Astrocyte of the cerebellum (primary cell): ENCODE data around the gene RASD2.

Experiments used
- DNase-seq: peaks from one replicate; pipeline ENCODE4 v3.0.0-alpha.2; 2011; ENCODE audit warnings: low read depth
- H3K4me3 ChIP-seq: 2 replicates; pipeline ENCODE4 v1.5.1; 2011; ENCODE audit warnings: mild to moderate bottlenecking, low read depth, low read length, moderate library complexity
- CTCF ChIP-seq: IDR thresholded peaks from 2 replicates; pipeline ENCODE4 v1.5.1; 2012; ENCODE audit warnings: low read length, low read depth, moderate library complexity, mild to moderate bottlenecking; ENCODE audit errors: missing control alignments
- in situ Hi-C: cut with HindIII; loops from 2 replicates; pipeline ENCODE4 v1.10.0; 2017; ENCODE audit warnings: low sequenced_read_pairs

Gene RASD2

DNA sequence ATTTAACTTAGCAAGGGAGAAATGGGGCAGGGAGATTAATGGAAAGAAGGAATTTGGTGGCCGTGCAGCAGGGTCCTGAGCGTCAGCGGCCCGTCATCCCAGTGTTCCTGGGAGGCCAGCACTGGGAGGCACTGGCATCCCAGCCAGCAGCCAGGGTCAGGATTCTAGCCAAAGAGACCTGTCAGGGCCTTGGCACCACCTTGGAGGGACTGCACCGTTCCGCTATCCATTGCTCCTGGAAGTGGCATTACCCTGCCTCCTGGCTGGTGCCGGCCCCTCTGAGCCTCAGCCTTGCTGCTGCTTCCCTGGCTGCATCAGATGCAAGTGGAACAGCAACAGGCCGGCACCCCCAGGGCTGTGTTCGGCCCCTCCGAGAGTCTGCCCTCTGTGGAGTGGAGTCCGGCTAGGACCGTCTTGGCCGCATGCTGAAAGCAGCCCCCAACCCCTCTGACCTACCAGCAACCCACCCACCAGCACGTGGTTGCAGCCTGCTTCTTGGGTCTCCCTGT lies 30.1 kb downstream of the RASD2 start:
- DNase-seq = no peak
- TF ChIP-seq CTCF = no peak
- in situ Hi-C loops = no loop called here
- H3K4me3 ChIP-seq = no peak overlapping the region

DNA sequence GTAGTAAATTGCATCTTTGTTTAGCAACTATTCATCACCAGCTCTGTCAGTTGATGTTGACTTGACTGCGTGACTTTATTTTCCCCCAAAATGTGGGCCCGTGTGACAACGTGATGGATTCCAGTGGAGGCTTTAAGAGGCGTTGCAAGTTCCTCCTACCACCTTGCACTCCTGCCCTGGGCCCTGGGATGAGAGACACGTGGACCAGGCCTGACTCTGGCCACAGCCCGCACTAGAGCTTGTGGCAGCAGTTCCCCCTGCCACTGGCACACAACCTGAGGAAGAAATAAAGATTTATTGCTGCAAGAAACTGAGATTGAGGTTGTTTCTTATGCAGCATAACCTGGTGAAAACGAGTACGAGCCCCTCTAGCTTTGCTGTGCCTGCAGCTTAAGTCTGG lies 31.9 kb downstream of the RASD2 start:
- in situ Hi-C loops = no loop called here
- H3K4me3 ChIP-seq = no peak overlapping the region
- TF ChIP-seq CTCF = no peak
- DNase-seq = no peak

DNA sequence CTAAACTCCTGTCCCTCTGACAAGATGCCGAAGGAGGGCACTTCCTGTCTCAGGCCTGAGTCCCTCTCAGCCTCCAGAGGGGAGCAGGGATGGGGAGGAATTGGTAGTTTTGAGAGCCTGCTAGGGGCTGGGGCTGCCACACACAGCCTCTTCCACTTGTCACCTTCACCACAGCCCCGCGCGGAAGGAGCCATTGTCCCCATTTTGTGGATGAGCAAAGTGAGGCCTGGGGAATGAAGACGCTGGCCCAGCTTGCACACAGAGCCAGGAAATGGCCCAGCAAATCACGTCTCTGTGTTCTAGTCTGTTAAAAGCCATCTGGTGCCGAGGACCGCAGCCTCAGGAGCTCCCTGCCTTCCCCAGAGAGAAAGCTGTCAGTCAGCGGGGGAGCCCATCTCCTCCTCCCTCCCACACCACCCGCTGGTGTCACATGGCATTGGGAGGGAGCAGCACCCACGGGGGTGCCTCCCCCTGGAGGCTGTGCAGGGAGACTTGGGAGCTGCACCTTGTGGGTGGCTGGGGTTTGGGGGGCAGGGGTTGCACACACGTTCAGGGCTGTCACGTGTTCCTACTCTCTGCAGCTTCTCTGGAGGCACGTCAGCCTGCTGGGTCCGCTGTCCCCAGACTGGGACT lies 34.6 kb downstream of the RASD2 start:
- no peak for DNase-seq
- no peak overlapping the region for H3K4me3 ChIP-seq
- TF ChIP-seq CTCF = no peak
- in situ Hi-C loops = loop anchor here (25.0 kb wide), 1 partner anchor 138 kb away; no protein-coding TSS in a partner anchor

GRCh38 chr22:35576671-35577070 lies 36.0 kb downstream of the RASD2 start:
- H3K4me3 ChIP-seq = no peak overlapping the region
- DNase-seq = no peak
- no peak for TF ChIP-seq CTCF
- in situ Hi-C loops = loop anchor here (25.0 kb wide), 1 partner anchor 139 kb away; no protein-coding TSS in a partner anchor

DNA sequence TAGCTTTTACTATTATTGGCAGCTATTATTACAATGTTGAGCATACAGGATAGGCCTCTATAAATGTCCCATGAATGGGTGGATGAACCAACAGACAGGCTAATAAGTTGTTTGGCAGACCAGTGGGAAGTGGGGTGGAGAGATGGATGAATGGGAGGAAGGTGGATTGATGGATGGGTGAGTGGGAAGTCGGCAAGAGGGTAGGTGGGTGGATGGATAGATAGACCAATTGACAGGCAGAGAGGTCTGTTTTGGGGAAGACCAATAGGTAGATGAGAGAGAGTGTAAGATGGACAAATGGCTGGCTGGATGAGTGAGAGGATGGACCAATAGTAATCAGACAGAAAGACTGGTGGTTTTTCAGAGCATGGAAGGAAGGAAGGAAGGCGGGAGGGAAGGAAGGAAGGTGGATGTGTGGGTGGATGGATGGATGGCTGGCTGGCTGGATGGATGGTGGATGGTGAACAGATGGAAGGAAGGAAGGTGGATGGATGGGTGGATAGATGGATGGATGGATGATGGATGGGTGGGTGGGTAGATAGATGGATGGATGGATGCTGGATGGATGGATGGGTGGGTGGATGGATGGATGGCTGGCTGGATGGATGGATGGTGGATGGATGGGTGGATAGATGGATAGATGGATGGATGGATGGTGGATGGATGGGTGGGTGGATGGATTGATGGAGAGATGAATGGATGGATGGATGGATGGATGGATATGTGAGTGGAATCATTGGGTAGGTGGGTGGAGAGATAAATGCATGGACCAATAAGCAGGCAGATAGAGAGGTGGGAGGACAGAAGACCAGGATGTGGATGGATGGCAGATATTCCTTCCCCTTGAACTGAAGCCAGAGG lies 37.4 kb downstream of the RASD2 start:
- in situ Hi-C loops = loop anchor here (25.0 kb wide), 1 partner anchor 141 kb away; no protein-coding TSS in a partner anchor
- no peak overlapping the region for H3K4me3 ChIP-seq
- no peak for TF ChIP-seq CTCF
- DNase-seq = no peak

GRCh38 chr22:35578836-35579575 lies 38.4 kb downstream of the RASD2 start:
- no peak for DNase-seq
- in situ Hi-C loops = loop anchor here (25.0 kb wide), 1 partner anchor 142 kb away; no protein-coding TSS in a partner anchor
- no peak for TF ChIP-seq CTCF

More at GRCh38 chr22:35578836-35579575, 38.4 kb downstream of the RASD2 start:
- H3K4me3 ChIP-seq = no peak overlapping the region
